ENCODE measurements around the gene LMNA. TPM values are rescaled to one million over a fixed set of nuclear protein-coding genes. Genes with fewer than 3 reads are reported as not detected.
"Not testable (repeated sequence)": the region's sequence is repeated elsewhere in the genome, so short reads cannot be mapped to it uniquely, and the experiment has no call there.

Gene LMNA
- polyA plus RNA-seq, 1 experiment, result 365 TPM

- no peak overlapping the region for H3K4me3 ChIP-seq (ENCODE audit: low read depth, low read length)
- ChIA-PET CTCF (no interaction called here), POLR2A (no interaction called here)
- DNase-seq (ENCODE audit: low read depth, low spot score), result no peak
- no peaks in the 10 kb centered on the region for H3K27me3 ChIP-seq (ENCODE audit: control insufficient read depth, insufficient read depth, low read length)
- no peak overlapping the region for H3K27ac ChIP-seq (ENCODE audit: low read depth, low read length)
- TF ChIP-seq, protein P1, sequence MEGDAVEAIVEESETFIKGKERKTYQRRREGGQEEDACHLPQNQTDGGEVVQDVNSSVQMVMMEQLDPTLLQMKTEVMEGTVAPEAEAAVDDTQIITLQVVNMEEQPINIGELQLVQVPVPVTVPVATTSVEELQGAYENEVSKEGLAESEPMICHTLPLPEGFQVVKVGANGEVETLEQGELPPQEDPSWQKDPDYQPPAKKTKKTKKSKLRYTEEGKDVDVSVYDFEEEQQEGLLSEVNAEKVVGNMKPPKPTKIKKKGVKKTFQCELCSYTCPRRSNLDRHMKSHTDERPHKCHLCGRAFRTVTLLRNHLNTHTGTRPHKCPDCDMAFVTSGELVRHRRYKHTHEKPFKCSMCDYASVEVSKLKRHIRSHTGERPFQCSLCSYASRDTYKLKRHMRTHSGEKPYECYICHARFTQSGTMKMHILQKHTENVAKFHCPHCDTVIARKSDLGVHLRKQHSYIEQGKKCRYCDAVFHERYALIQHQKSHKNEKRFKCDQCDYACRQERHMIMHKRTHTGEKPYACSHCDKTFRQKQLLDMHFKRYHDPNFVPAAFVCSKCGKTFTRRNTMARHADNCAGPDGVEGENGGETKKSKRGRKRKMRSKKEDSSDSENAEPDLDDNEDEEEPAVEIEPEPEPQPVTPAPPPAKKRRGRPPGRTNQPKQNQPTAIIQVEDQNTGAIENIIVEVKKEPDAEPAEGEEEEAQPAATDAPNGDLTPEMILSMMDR (IDR thresholded peaks at IDR 0.05; ENCODE audit: low read depth, low read length), result no peak
- H3K9me3 ChIP-seq (ENCODE audit: control insufficient read depth, insufficient read depth, low read length), result no peaks in the 10 kb centered on the region
These were observed 44.7 kb upstream of the LMNA start for GRCh38 chr1:156069490-156070455.

- POLR2A ChIA-PET, result interaction anchor here (0.7 kb wide), 1 partner anchor 433 kb away, joined by 4 read pairs; no protein-coding TSS in a partner anchor
- H3K27me3 ChIP-seq (ENCODE audit: control insufficient read depth, insufficient read depth, low read length), result no peaks in the 10 kb centered on the region
These were observed 44.0 kb upstream of the LMNA start for GRCh38 chr1:156070548-156070947.

GRCh38 chr1:156071332-156071816 lies 43.1 kb upstream of the LMNA start:
- DNase-seq (ENCODE audit: low read depth, low spot score); H3K9me3 ChIP-seq (ENCODE audit: control insufficient read depth, insufficient read depth, low read length); H3K27ac ChIP-seq (ENCODE audit: low read depth, low read length); CTCF ChIA-PET; H3K4me3 ChIP-seq (ENCODE audit: low read depth, low read length); H3K27me3 ChIP-seq (ENCODE audit: control insufficient read depth, insufficient read depth, low read length): not testable (repeated sequence)
- POLR2A ChIA-PET, result interaction anchor here (0.6 to 0.7 kb wide), 2 partner anchors 36 to 432 kb away, joined by 4 to 9 read pairs; no protein-coding TSS in a partner anchor

More at GRCh38 chr1:156070548-156070947, 44.0 kb upstream of the LMNA start:
- H3K9me3 ChIP-seq (ENCODE audit: control insufficient read depth, insufficient read depth, low read length), result no peaks in the 10 kb centered on the region
- CTCF ChIA-PET, result no interaction called here
- no peak overlapping the region for H3K27ac ChIP-seq (ENCODE audit: low read depth, low read length)
- H3K4me3 ChIP-seq (ENCODE audit: low read depth, low read length), result no peak overlapping the region
- TF ChIP-seq, protein P1 (IDR thresholded peaks at IDR 0.05; ENCODE audit: low read depth, low read length), result no peak
- no peak for DNase-seq (ENCODE audit: low read depth, low spot score)

- Histone ChIP-seq H3K4me3 (ENCODE audit: low read depth, low read length) (no peak overlapping the region), H3K27ac (ENCODE audit: low read depth, low read length) (no peak overlapping the region), H3K27me3 (ENCODE audit: control insufficient read depth, insufficient read depth, low read length) (no peaks in the 10 kb centered on the region), H3K9me3 (ENCODE audit: control insufficient read depth, insufficient read depth, low read length) (no peaks in the 10 kb centered on the region; the same call in 1 of the 2 replicates)
- CTCF ChIA-PET, result interaction anchor here (0.6 kb wide), 1 partner anchor 153 kb away, joined by 7 read pairs; no protein-coding TSS in a partner anchor
- TF ChIP-seq, protein P1 (IDR thresholded peaks at IDR 0.05; ENCODE audit: low read depth, low read length), result no peak
- no peak for DNase-seq (ENCODE audit: low read depth, low spot score)
- POLR2A ChIA-PET, result no interaction called here
These were observed 42.3 kb upstream of the LMNA start for GRCh38 chr1:156072251-156072650.

GRCh38 chr1:156073110-156073687 lies 41.3 kb upstream of the LMNA start:
- Histone ChIP-seq H3K9me3 (ENCODE audit: control insufficient read depth, insufficient read depth, low read length) (no peaks in the 10 kb centered on the region; the same call in 1 of the 2 replicates), H3K27me3 (ENCODE audit: control insufficient read depth, insufficient read depth, low read length) (no peaks in the 10 kb centered on the region), H3K27ac (ENCODE audit: low read depth, low read length) (no peak overlapping the region), H3K4me3 (ENCODE audit: low read depth, low read length) (no peak overlapping the region)
- DNase-seq (ENCODE audit: low read depth, low spot score), result no peak
- ChIA-PET CTCF (interaction anchor here (0.6 to 1.1 kb wide), 2 partner anchors 55 to 159 kb away, joined by 3 to 4 read pairs; no protein-coding TSS in a partner anchor), POLR2A (interaction anchor here (0.6 kb wide), 1 partner anchor 44 kb away, joined by 3 read pairs; no protein-coding TSS in a partner anchor)
- TF ChIP-seq, protein P1 (IDR thresholded peaks at IDR 0.05; ENCODE audit: low read depth, low read length), result no peak
